SK-N-SH (cell line): ENCODE data around the gene TMPRSS6. TPM values are rescaled to one million over a fixed set of nuclear protein-coding genes. Genes with fewer than 3 reads are reported as not detected.

Source experiments
- CTCF ChIA-PET: fragments of 300-600, 350-600 bp; formaldehyde crosslinking; extraction: SDS; loops from one replicate; lab custom pipeline; 2021; lab: Yijun Ruan, JAX
- POLR2A ChIA-PET: fragments of 350-600 bp; sonication (Branson Sonifier 250); formaldehyde crosslinking; extraction: SDS; loops from one replicate; lab custom pipeline; 2020; ENCODE audit warnings: antibody characterized with exemption, inconsistent platforms; lab: Yijun Ruan, JAX
- DNase-seq: peaks from one replicate; pipeline ENCODE4 v3.0.0; 2012
- H2AFZ ChIP-seq: fragments of 200-600 bp; sonication (generic); 2 replicates; pipeline ENCODE4 v1.8.1; 2016; ENCODE audit warnings: antibody characterized with exemption, mild to moderate bottlenecking, low read depth
- H3F3A ChIP-seq: fragments of 200-600 bp; sonication (generic); replicated peaks from 2 replicates; pipeline ENCODE3; 2016; ENCODE audit warnings: antibody characterized with exemption, mild to moderate bottlenecking; ENCODE audit not compliant: insufficient read depth
- H3K27ac ChIP-seq, 2 experiments: fragments of 200-500 bp in 1 of 2; fragments of 200-600 bp in 1 of 2; sonication (Bioruptor generic) in 1 of 2; sonication (generic), shearing (Covaris generic) in 1 of 2; 2 replicates each; pipeline versions ENCODE4 v1.5.1 to v1.6.1; 2014 to 2016; ENCODE audit warnings: low read depth in 2 of 2, inconsistent platforms in 1 of 2, low read length in 1 of 2, mild to moderate bottlenecking in 1 of 2, mixed read lengths in 1 of 2
- H3K27me3 ChIP-seq: fragments of 200-600 bp; sonication (generic), shearing (Covaris generic); 2 replicates; pipeline ENCODE4 v1.6.1; 2016; ENCODE audit warnings: mixed run types; ENCODE audit not compliant: insufficient read depth
- H3K36me3 ChIP-seq, 2 experiments: fragments of 200-500 bp in 1 of 2; fragments of 200-600 bp in 1 of 2; sonication (Bioruptor generic) in 1 of 2; sonication (generic) in 1 of 2; replicated peaks in 1 of 2; 2 replicates each; pipeline versions ENCODE3 to v1.5.1; 2014 to 2016; ENCODE audit warnings: low read length in 1 of 2, mild to moderate bottlenecking in 1 of 2; ENCODE audit not compliant: insufficient read depth in 2 of 2, control insufficient read depth in 1 of 2
- H3K4me1 ChIP-seq, 2 experiments: fragments of 200-500 bp in 1 of 2; fragments of 200-600 bp in 1 of 2; sonication (Bioruptor generic) in 1 of 2; sonication (generic), shearing (Covaris generic) in 1 of 2; 2 replicates each; pipeline versions ENCODE4 v1.5.1 to v1.6.1; 2014 to 2016; ENCODE audit warnings: low read depth in 1 of 2, low read length in 1 of 2, mixed run types in 1 of 2; ENCODE audit not compliant: insufficient read depth in 2 of 2, control insufficient read depth in 1 of 2
- H3K4me2 ChIP-seq: fragments of 200-600 bp; sonication (generic), shearing (Covaris generic); 2 replicates; pipeline ENCODE4 v1.6.1; 2017; ENCODE audit warnings: mixed run types
- H3K4me3 ChIP-seq, 2 experiments: fragments of 200-500 bp in 1 of 2; fragments of 200-600 bp in 1 of 2; sonication (Bioruptor generic) in 1 of 2; sonication (generic), shearing (Covaris generic) in 1 of 2; 2 replicates each; pipeline versions ENCODE4 v1.5.1 to v1.8.1; 2014 to 2016; ENCODE audit warnings: low read depth in 2 of 2, inconsistent platforms in 1 of 2, low read length in 1 of 2, mild to moderate bottlenecking in 1 of 2, mixed read lengths in 1 of 2, moderate library complexity in 1 of 2
- H3K79me2 ChIP-seq: fragments of 200-600 bp; sonication (generic); 2 replicates; pipeline ENCODE4 v1.8.1; 2017; ENCODE audit warnings: mild to moderate bottlenecking; ENCODE audit not compliant: insufficient read depth
- H3K9ac ChIP-seq: fragments of 200-600 bp; sonication (generic); 2 replicates; pipeline ENCODE4 v1.6.1; 2017; ENCODE audit warnings: mixed run types
- H3K9me2 ChIP-seq: fragments of 200-600 bp; sonication (generic); 2 replicates; pipeline ENCODE4 v1.6.1; 2017; ENCODE audit warnings: mixed run types
- H3K9me3 ChIP-seq: fragments of 200-600 bp; sonication (generic); 2 replicates; pipeline ENCODE4 v1.6.1; 2017; ENCODE audit warnings: mixed run types, mild to moderate bottlenecking, moderate library complexity
- H4K20me1 ChIP-seq: fragments of 200-600 bp; sonication (generic); 2 replicates; pipeline ENCODE4 v1.6.1; 2017; ENCODE audit warnings: mild to moderate bottlenecking, mixed run types; ENCODE audit not compliant: insufficient read depth
- ELF1 ChIP-seq: IDR thresholded peaks from 2 replicates; pipeline ENCODE4 v1.4.0; 2012
- EP300 ChIP-seq, 2 experiments: IDR thresholded peaks; 2 replicates each; pipeline versions ENCODE4 v1.4.0 to v1.6.1; 2012; ENCODE audit warnings: borderline replicate concordance in 1 of 2, low read depth in 1 of 2, low read length in 1 of 2
- FOXJ3 ChIP-seq: sonication (generic); formaldehyde crosslinking; IDR thresholded peaks from 2 replicates; pipeline ENCODE4 v1.5.1; 2020; ENCODE audit warnings: mild to moderate bottlenecking, missing genetic modification reagents
- FOXM1 ChIP-seq: IDR thresholded peaks from 2 replicates; pipeline ENCODE4 v1.4.0; 2012; ENCODE audit warnings: low read depth, mild to moderate bottlenecking
- GABPA ChIP-seq: IDR thresholded peaks from 2 replicates; pipeline ENCODE4 v1.4.0; 2012; ENCODE audit warnings: low read depth, mild to moderate bottlenecking
- JUND ChIP-seq: IDR thresholded peaks from 2 replicates; pipeline ENCODE4 v1.4.0; 2012
- NFIC ChIP-seq: IDR thresholded peaks from 2 replicates; pipeline ENCODE4 v1.4.0; 2012; ENCODE audit warnings: borderline replicate concordance
- NRF1 ChIP-seq: IDR thresholded peaks from 2 replicates; pipeline ENCODE4 v1.6.1; 2012; ENCODE audit warnings: low read depth, mild to moderate bottlenecking, low read length
- RFX5 ChIP-seq: IDR thresholded peaks from 2 replicates; pipeline ENCODE4 v1.6.1; 2012; ENCODE audit warnings: mild to moderate bottlenecking, improper control_type of control experiment, low read length
- RXRA ChIP-seq: IDR thresholded peaks from 2 replicates; pipeline ENCODE4 v1.4.0; 2012; ENCODE audit warnings: low read depth, mild to moderate bottlenecking, borderline replicate concordance
- SMC3 ChIP-seq: IDR thresholded peaks from 2 replicates; pipeline ENCODE4 v1.6.1; 2012; ENCODE audit warnings: low read depth, low read length, improper control_type of control experiment
- TAF1 ChIP-seq: IDR thresholded peaks from 2 replicates; pipeline ENCODE4 v1.6.1; 2012; ENCODE audit warnings: low read depth, mild to moderate bottlenecking, low read length, moderate library complexity, borderline replicate concordance
- TCF12 ChIP-seq: IDR thresholded peaks from 2 replicates; pipeline ENCODE4 v1.4.0; 2012
- TEAD4 ChIP-seq: IDR thresholded peaks from 2 replicates; pipeline ENCODE4 v1.4.0; 2012; ENCODE audit warnings: mild to moderate bottlenecking, borderline replicate concordance; ENCODE audit not compliant: insufficient read depth
- YY1 ChIP-seq: IDR thresholded peaks from 2 replicates; pipeline ENCODE4 v1.4.0; 2012; ENCODE audit warnings: low read depth, mild to moderate bottlenecking
- WGBS: methylation state at CpG from one replicate; pipeline ENCODE4 v1.1.6; 2017; ENCODE audit warnings: low lambda C conversion rate; 5-methylcytosine and 5-hydroxymethylcytosine counted together
- polyA plus RNA-seq, 3 experiments: library from polyadenylated mRNA; depleted of rRNA; stranded (reverse); fragments of >200 nt; gene quantifications; 2 replicates each; pipeline ENCODE4 v1.2.3, GENCODE V29; 2012
- TF ChIP-seq, protein P1 (sequence below): IDR thresholded peaks from 2 replicates; pipeline ENCODE4 v1.4.0; 2012; ENCODE audit warnings: low read depth, borderline replicate concordance
- TF ChIP-seq, protein P2 (sequence below): fragments of 150-350 bp; IDR thresholded peaks from 2 replicates; pipeline ENCODE4 v1.6.1; 2016; ENCODE audit warnings: mild to moderate bottlenecking, low read depth, low read length
- TF ChIP-seq, protein P3 (sequence below): fragments of 150-350 bp; IDR thresholded peaks from 2 replicates; pipeline ENCODE4 v1.6.1; 2017; ENCODE audit warnings: antibody characterized with exemption, low read length, low read depth, borderline replicate concordance
- TF ChIP-seq, protein P4 (sequence below): IDR thresholded peaks from 2 replicates; pipeline ENCODE4 v1.6.1; 2012; ENCODE audit warnings: mild to moderate bottlenecking, low read depth, low read length, moderate library complexity
- TF ChIP-seq, protein P5 (sequence below): IDR thresholded peaks from 2 replicates; pipeline ENCODE4; 2012

Gene TMPRSS6
- polyA plus RNA-seq, 1 of the 3 experiments (the other 2 are of a cell fraction) = not detected

DNA sequence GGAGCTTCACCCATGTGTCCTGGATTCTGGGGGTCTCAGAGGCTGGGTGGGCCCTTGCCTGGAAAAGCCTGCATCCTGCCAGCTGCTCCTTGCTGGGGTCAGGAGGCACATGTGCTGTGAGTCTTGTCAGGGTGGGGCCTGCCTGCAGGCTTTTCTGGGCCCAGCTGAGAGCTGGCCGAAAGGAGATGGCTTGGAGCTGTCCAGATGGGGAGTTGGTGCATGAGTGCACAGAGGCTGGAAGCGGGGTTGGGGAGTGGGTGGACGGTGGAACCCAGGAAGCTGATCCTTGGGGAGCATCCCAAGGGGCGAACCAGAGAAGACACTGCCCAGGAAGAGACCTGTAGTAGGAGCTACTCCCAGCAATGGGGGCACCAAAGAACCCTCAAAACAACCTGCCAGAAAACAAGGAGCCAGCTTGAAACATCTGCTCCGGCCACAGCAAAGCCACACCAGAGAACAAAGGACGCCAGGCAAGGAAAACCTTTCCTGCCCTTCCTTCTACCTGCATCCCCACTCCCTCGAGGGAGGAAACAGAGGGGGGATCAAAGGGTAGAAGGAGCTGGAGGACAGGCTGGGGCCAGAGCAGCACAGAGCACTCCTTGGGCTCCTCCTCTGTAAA is 66.2 kb downstream of the TMPRSS6 start:
- H3K4me1 ChIP-seq = peaks cover 0 to 14% of the 10 kb centered on the region in 2 experiments; a peak in 1 of 4 replicates
- H3K36me3 ChIP-seq = no peaks in the 10 kb centered on the region
- WGBS = 82% methylated on average over 7 of the region's 7 CpGs
- H3K79me2 ChIP-seq = no peaks in the 10 kb centered on the region
- no peak for DNase-seq
- TF ChIP-seq RXRA = no peak
- no peak for TF ChIP-seq SMC3
- no peak for TF ChIP-seq ELF1
- TF ChIP-seq RFX5 = no peak
- no peak for TF ChIP-seq FOXM1
- no peak for TF ChIP-seq TCF12
- no peak for TF ChIP-seq FOXJ3 (CRISPR knock-in tag)
- no peak for TF ChIP-seq GABPA
- TF ChIP-seq NFIC = no peak
- TF ChIP-seq, protein P1, sequence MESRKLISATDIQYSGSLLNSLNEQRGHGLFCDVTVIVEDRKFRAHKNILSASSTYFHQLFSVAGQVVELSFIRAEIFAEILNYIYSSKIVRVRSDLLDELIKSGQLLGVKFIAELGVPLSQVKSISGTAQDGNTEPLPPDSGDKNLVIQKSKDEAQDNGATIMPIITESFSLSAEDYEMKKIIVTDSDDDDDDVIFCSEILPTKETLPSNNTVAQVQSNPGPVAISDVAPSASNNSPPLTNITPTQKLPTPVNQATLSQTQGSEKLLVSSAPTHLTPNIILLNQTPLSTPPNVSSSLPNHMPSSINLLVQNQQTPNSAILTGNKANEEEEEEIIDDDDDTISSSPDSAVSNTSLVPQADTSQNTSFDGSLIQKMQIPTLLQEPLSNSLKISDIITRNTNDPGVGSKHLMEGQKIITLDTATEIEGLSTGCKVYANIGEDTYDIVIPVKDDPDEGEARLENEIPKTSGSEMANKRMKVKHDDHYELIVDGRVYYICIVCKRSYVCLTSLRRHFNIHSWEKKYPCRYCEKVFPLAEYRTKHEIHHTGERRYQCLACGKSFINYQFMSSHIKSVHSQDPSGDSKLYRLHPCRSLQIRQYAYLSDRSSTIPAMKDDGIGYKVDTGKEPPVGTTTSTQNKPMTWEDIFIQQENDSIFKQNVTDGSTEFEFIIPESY = no peak
- TF ChIP-seq, protein P2, sequence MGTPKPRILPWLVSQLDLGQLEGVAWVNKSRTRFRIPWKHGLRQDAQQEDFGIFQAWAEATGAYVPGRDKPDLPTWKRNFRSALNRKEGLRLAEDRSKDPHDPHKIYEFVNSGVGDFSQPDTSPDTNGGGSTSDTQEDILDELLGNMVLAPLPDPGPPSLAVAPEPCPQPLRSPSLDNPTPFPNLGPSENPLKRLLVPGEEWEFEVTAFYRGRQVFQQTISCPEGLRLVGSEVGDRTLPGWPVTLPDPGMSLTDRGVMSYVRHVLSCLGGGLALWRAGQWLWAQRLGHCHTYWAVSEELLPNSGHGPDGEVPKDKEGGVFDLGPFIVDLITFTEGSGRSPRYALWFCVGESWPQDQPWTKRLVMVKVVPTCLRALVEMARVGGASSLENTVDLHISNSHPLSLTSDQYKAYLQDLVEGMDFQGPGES = no peak
- no peak for TF ChIP-seq EP300 (IDR thresholded peaks at IDR 0.05; ENCODE audit: borderline replicate concordance in 1 of 2, low read depth in 1 of 2, low read length in 1 of 2)
- no peak for TF ChIP-seq TEAD4
- TF ChIP-seq, protein P3, sequence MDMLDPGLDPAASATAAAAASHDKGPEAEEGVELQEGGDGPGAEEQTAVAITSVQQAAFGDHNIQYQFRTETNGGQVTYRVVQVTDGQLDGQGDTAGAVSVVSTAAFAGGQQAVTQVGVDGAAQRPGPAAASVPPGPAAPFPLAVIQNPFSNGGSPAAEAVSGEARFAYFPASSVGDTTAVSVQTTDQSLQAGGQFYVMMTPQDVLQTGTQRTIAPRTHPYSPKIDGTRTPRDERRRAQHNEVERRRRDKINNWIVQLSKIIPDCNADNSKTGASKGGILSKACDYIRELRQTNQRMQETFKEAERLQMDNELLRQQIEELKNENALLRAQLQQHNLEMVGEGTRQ = no peak
- TF ChIP-seq, protein P4, sequence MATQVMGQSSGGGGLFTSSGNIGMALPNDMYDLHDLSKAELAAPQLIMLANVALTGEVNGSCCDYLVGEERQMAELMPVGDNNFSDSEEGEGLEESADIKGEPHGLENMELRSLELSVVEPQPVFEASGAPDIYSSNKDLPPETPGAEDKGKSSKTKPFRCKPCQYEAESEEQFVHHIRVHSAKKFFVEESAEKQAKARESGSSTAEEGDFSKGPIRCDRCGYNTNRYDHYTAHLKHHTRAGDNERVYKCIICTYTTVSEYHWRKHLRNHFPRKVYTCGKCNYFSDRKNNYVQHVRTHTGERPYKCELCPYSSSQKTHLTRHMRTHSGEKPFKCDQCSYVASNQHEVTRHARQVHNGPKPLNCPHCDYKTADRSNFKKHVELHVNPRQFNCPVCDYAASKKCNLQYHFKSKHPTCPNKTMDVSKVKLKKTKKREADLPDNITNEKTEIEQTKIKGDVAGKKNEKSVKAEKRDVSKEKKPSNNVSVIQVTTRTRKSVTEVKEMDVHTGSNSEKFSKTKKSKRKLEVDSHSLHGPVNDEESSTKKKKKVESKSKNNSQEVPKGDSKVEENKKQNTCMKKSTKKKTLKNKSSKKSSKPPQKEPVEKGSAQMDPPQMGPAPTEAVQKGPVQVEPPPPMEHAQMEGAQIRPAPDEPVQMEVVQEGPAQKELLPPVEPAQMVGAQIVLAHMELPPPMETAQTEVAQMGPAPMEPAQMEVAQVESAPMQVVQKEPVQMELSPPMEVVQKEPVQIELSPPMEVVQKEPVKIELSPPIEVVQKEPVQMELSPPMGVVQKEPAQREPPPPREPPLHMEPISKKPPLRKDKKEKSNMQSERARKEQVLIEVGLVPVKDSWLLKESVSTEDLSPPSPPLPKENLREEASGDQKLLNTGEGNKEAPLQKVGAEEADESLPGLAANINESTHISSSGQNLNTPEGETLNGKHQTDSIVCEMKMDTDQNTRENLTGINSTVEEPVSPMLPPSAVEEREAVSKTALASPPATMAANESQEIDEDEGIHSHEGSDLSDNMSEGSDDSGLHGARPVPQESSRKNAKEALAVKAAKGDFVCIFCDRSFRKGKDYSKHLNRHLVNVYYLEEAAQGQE = no peak
- no peak for TF ChIP-seq TAF1
- no peak for TF ChIP-seq YY1
- TF ChIP-seq, protein P5, sequence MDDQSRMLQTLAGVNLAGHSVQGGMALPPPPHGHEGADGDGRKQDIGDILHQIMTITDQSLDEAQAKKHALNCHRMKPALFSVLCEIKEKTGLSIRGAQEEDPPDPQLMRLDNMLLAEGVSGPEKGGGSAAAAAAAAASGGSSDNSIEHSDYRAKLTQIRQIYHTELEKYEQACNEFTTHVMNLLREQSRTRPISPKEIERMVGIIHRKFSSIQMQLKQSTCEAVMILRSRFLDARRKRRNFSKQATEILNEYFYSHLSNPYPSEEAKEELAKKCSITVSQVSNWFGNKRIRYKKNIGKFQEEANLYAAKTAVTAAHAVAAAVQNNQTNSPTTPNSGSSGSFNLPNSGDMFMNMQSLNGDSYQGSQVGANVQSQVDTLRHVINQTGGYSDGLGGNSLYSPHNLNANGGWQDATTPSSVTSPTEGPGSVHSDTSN = no peak
- no peak for TF ChIP-seq NRF1
- no peak for TF ChIP-seq JUND
- no peak overlapping the region for H3K27ac ChIP-seq
- H3F3A ChIP-seq = peaks cover 8% of the 10 kb centered on the region
- H3K4me3 ChIP-seq = no peak overlapping the region
- no peaks in the 10 kb centered on the region for H3K27me3 ChIP-seq
- no peaks in the 10 kb centered on the region for H3K9me3 ChIP-seq
- H3K9me2 ChIP-seq = no peaks in the 10 kb centered on the region
- H3K9ac ChIP-seq = no peak overlapping the region
- no peak overlapping the region for H2AFZ ChIP-seq
- ChIA-PET POLR2A (interaction anchor here (0.7 kb wide), 1 partner anchor 9 kb away, joined by 3 read pairs; no protein-coding TSS in a partner anchor), CTCF (interaction anchor here (0.6 to 3.2 kb wide), 8 partner anchors 8 to 261 kb away, joined by 3 to 11 read pairs (median 3); partner anchors contain the start of gene KCTD17)
- no peaks in the 10 kb centered on the region for H4K20me1 ChIP-seq
- H3K4me2 ChIP-seq = no peak overlapping the region
